Measurements from ENCODE around the gene CCNA1. TPM values are rescaled to one million over a fixed set of nuclear protein-coding genes. Genes with fewer than 3 reads are reported as not detected.

The CCNA1 gene
- total and polyA plus RNA-seq, 2 of the 13 experiments (the other 11 are each of a cell fraction or from before 2014, with no cell fraction given) = not detected

DNA sequence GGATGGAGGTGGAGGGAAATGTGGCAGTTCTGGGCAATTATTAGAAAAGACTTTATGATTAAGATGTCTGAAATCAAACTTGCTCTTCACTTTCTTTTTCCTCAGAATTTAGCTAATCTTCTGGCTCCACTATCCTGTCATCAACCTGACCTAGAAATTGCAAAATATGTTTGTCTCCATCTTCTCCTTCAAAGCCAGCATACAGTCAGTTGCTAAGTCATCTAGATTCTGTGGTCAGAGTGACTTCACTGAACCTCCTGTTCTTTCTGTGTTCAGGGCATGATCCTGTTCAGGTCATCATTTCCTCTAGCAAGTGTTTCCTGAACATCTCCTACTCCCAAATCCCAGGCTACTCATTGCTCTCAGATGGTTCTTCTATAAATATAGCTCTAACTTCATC, 10.8 kb upstream of the CCNA1 start (continued):
- TF ChIP-seq, protein P1, sequence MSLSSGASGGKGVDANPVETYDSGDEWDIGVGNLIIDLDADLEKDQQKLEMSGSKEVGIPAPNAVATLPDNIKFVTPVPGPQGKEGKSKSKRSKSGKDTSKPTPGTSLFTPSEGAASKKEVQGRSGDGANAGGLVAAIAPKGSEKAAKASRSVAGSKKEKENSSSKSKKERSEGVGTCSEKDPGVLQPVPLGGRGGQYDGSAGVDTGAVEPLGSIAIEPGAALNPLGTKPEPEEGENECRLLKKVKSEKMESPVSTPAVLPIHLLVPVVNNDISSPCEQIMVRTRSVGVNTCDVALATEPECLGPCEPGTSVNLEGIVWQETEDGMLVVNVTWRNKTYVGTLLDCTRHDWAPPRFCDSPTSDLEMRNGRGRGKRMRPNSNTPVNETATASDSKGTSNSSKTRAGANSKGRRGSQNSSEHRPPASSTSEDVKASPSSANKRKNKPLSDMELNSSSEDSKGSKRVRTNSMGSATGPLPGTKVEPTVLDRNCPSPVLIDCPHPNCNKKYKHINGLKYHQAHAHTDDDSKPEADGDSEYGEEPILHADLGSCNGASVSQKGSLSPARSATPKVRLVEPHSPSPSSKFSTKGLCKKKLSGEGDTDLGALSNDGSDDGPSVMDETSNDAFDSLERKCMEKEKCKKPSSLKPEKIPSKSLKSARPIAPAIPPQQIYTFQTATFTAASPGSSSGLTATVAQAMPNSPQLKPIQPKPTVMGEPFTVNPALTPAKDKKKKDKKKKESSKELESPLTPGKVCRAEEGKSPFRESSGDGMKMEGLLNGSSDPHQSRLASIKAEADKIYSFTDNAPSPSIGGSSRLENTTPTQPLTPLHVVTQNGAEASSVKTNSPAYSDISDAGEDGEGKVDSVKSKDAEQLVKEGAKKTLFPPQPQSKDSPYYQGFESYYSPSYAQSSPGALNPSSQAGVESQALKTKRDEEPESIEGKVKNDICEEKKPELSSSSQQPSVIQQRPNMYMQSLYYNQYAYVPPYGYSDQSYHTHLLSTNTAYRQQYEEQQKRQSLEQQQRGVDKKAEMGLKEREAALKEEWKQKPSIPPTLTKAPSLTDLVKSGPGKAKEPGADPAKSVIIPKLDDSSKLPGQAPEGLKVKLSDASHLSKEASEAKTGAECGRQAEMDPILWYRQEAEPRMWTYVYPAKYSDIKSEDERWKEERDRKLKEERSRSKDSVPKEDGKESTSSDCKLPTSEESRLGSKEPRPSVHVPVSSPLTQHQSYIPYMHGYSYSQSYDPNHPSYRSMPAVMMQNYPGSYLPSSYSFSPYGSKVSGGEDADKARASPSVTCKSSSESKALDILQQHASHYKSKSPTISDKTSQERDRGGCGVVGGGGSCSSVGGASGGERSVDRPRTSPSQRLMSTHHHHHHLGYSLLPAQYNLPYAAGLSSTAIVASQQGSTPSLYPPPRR (CRISPR knock-in tag; IDR thresholded peaks at IDR 0.05; ENCODE audit: borderline replicate concordance) = no peak
- TF ChIP-seq, protein P2, sequence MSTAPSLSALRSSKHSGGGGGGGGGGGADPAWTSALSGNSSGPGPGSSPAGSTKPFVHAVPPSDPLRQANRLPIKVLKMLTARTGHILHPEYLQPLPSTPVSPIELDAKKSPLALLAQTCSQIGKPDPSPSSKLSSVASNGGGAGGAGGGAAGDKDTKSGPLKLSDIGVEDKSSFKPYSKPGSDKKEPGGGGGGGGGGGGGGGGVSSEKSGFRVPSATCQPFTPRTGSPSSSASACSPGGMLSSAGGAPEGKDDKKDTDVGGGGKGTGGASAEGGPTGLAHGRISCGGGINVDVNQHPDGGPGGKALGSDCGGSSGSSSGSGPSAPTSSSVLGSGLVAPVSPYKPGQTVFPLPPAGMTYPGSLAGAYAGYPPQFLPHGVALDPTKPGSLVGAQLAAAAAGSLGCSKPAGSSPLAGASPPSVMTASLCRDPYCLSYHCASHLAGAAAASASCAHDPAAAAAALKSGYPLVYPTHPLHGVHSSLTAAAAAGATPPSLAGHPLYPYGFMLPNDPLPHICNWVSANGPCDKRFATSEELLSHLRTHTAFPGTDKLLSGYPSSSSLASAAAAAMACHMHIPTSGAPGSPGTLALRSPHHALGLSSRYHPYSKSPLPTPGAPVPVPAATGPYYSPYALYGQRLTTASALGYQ (CRISPR knock-in tag; IDR thresholded peaks at IDR 0.05) = no peak
- no peak for TF ChIP-seq CCAR2 (optimal IDR thresholded peaks at IDR 0.05; ENCODE audit: low read depth, low read length)
- TF ChIP-seq, protein P3, sequence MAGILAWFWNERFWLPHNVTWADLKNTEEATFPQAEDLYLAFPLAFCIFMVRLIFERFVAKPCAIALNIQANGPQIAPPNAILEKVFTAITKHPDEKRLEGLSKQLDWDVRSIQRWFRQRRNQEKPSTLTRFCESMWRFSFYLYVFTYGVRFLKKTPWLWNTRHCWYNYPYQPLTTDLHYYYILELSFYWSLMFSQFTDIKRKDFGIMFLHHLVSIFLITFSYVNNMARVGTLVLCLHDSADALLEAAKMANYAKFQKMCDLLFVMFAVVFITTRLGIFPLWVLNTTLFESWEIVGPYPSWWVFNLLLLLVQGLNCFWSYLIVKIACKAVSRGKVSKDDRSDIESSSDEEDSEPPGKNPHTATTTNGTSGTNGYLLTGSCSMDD (CRISPR knock-in tag; IDR thresholded peaks at IDR 0.05) = no peak

DNA sequence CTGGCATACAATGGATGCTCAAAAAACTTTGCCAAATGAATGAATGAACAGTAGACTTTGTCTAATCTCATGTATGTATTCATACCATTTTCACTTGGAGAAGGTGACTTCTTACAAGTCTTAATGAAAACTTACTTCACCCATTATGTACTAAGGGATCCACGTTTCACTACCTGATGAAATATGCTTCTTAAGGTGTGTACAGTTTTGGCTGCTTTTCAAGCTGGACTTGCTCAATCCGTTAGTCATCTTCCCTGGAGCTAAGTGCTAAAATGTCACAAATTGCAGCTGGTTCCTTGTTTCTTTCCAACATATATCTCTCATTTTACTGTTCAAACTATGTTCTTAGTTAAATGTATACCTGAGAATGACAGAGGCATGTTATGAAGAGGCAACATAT, 4.2 kb upstream of the CCNA1 start:
- no TSS peak for BruUV-seq (replicated peaks)
- CTCF ChIA-PET (ENCODE audit: low intra/inter-chr PET ratio, low total read pairs) = no interaction called here
- no peaks in the 10 kb centered on the region for H3K4me1 ChIP-seq (ENCODE audit: insufficient read depth, low read length)
- no peak overlapping the region for H3K27ac ChIP-seq (ENCODE audit: extremely low read length, insufficient read depth, low read length)
- WGBS (ENCODE audit: low lambda C conversion rate) = 0% methylated on average over 2 of the region's 2 CpGs
- no peak overlapping the region for H3K9ac ChIP-seq (ENCODE audit: insufficient read depth, low read depth, low read length)
- H3K4me2 ChIP-seq (ENCODE audit: low read depth, low read length) = no peak overlapping the region
- FAIRE-seq (no peak), ATAC-seq (no peak), DNase-seq (ENCODE audit: low spot score) (no peak)
- no peaks in the 10 kb centered on the region for H3K79me2 ChIP-seq (ENCODE audit: insufficient read depth, low read length)
- peaks cover 2 to 16% of the 10 kb centered on the region in 2 experiments; a peak in 4 of 5 replicates for H3K27me3 ChIP-seq (ENCODE audit: control insufficient read depth in 1 of 2, insufficient read depth in 2 of 2, low read length in 2 of 2)
- intact Hi-C loops (cut with micrococcal nuclease; ENCODE audit: unreplicated experiment) = no loop called here
- 0 out of 2 replicates have a peak, but pooled peaks cover 4% of the 10 kb centered on the region for H3K9me3 ChIP-seq (ENCODE audit: low read length)
- no peak overlapping the region for H2AFZ ChIP-seq (ENCODE audit: low read length)
- no peak overlapping the region for H3K4me3 ChIP-seq (replicated peaks in 1 of 3; ENCODE audit: insufficient read depth in 1 of 3, low read depth in 2 of 3, low read length in 3 of 3)
- H3K36me3 ChIP-seq (replicated peaks in 1 of 2; ENCODE audit: control insufficient read depth in 1 of 2, insufficient read depth in 2 of 2, low read length in 2 of 2) = no peaks in the 10 kb centered on the region
- in situ Hi-C loops (cut with HindIII; ENCODE audit: extremely low pct_ligation_motif_present, low pct_unique_long_range_greater_than_20kb) = loop anchor here (10.0 kb wide), 1 partner anchor 307 kb away; no protein-coding TSS in a partner anchor
- POLR2A ChIA-PET = no interaction called here
- H4K20me1 ChIP-seq (ENCODE audit: insufficient read depth, low read length) = no peaks in the 10 kb centered on the region
- TF ChIP-seq, protein P4, sequence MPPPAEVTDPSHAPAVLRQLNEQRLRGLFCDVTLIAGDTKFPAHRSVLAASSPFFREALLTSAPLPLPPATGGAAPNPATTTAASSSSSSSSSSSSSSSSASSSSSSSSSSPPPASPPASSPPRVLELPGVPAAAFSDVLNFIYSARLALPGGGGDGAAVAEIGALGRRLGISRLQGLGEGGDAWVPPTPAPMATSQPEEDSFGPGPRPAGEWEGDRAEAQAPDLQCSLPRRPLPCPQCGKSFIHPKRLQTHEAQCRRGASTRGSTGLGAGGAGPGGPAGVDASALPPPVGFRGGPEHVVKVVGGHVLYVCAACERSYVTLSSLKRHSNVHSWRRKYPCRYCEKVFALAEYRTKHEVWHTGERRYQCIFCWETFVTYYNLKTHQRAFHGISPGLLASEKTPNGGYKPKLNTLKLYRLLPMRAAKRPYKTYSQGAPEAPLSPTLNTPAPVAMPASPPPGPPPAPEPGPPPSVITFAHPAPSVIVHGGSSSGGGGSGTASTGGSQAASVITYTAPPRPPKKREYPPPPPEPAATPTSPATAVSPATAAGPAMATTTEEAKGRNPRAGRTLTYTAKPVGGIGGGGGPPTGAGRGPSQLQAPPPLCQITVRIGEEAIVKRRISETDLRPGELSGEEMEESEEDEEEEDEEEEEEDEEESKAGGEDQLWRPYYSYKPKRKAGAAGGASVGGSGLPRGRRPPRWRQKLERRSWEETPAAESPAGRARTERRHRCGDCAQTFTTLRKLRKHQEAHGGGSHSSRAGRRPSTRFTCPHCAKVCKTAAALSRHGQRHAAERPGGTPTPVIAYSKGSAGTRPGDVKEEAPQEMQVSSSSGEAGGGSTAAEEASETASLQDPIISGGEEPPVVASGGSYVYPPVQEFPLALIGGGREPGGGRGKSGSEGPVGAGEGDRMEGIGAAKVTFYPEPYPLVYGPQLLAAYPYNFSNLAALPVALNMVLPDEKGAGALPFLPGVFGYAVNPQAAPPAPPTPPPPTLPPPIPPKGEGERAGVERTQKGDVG (CRISPR knock-in tag; IDR thresholded peaks at IDR 0.05; ENCODE audit: borderline replicate concordance) = no peak
- TF ChIP-seq SETDB1 (CRISPR knock-in tag; IDR thresholded peaks at IDR 0.05; ENCODE audit: borderline replicate concordance) = no peak
- TF ChIP-seq, protein P5, sequence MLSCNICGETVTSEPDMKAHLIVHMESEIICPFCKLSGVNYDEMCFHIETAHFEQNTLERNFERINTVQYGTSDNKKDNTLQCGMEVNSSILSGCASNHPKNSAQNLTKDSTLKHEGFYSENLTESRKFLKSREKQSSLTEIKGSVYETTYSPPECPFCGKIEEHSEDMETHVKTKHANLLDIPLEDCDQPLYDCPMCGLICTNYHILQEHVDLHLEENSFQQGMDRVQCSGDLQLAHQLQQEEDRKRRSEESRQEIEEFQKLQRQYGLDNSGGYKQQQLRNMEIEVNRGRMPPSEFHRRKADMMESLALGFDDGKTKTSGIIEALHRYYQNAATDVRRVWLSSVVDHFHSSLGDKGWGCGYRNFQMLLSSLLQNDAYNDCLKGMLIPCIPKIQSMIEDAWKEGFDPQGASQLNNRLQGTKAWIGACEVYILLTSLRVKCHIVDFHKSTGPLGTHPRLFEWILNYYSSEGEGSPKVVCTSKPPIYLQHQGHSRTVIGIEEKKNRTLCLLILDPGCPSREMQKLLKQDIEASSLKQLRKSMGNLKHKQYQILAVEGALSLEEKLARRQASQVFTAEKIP (CRISPR knock-in tag; IDR thresholded peaks at IDR 0.05; ENCODE audit: borderline replicate concordance) = no peak
- no peak for TF ChIP-seq MYNN (CRISPR knock-in tag; IDR thresholded peaks at IDR 0.05; ENCODE audit: low read depth)
- no peak for TF ChIP-seq NCOA2 (CRISPR knock-in tag; IDR thresholded peaks at IDR 0.05)

Data from HepG2 (cell line).